ENCODE data around the gene ACSL3. TPM values are rescaled to one million over a fixed set of nuclear protein-coding genes. Genes with fewer than 3 reads are reported as not detected.
A peak's percentile ranks its signal among the peaks of the same experiment; 100 is the strongest.

ACSL3 gene
- total RNA-seq, 4 donors from 2014 or later = 31.1 to 56.3 (median 52.5) TPM

- H3K4me3 ChIP-seq = no peak overlapping the region
- no peaks in the 10 kb centered on the region for H3K9me3 ChIP-seq
- peak overlapping the region in 2 of 4 donors; percentile 31 to 55 for H3K27ac ChIP-seq (replicated peaks in 1 of 4)
- H3K4me1 ChIP-seq = peaks cover 51 to 76% (median 60%) of the 10 kb centered on the region in 4 donors
- H3K27me3 ChIP-seq = no peaks in the 10 kb centered on the region
- intact Hi-C loops (cut with DNase I) = no loop called here
- no peak for DNase-seq (ENCODE audit: extremely low spot score)
- WGBS = 77% methylated on average over 3 of the region's 3 CpGs
- TF ChIP-seq POLR2AphosphoS5 (IDR thresholded peaks at IDR 0.05) (no peak), POLR2A (IDR thresholded peaks at IDR 0.05; ENCODE audit: low read depth) (no peak), CTCF (IDR thresholded peaks at IDR 0.05) (no peak), EP300 (IDR thresholded peaks at IDR 0.05) (no peak)
- H3K36me3 ChIP-seq = no peaks in the 10 kb centered on the region
Observed at GRCh38 chr2:222883420-222883819, 22.6 kb downstream of the ACSL3 start.

- intact Hi-C loops (cut with DNase I) = no loop called here
- no peak for DNase-seq (ENCODE audit: extremely low spot score)
- Histone ChIP-seq H3K27me3 (no peaks in the 10 kb centered on the region), H3K9me3 (no peaks in the 10 kb centered on the region), H3K4me3 (no peak overlapping the region), H3K4me1 (peaks cover 45 to 70% (median 55%) of the 10 kb centered on the region in 4 donors), H3K36me3 (no peaks in the 10 kb centered on the region), H3K27ac (replicated peaks in 1 of 4) (peak overlapping the region; percentile 23 to 55 (median 36))
- WGBS = 26% methylated on average over 2 of the region's 2 CpGs
- TF ChIP-seq EP300 (IDR thresholded peaks at IDR 0.05) (no peak), POLR2A (IDR thresholded peaks at IDR 0.05; ENCODE audit: low read depth) (no peak), CTCF (IDR thresholded peaks at IDR 0.05) (no peak), POLR2AphosphoS5 (IDR thresholded peaks at IDR 0.05) (no peak)
Observed at GRCh38 chr2:222884114-222884771, 23.4 kb downstream of the ACSL3 start.

GRCh38 chr2:222884805-222885424 is 24.1 kb downstream of the ACSL3 start:
- no peak for DNase-seq (ENCODE audit: extremely low spot score)
- intact Hi-C loops (cut with DNase I) = no loop called here
- H3K27ac ChIP-seq (replicated peaks in 1 of 4) = peak overlapping the region in 3 of 4 donors; percentile 35 to 55 (median 36)
- H3K27me3 ChIP-seq = no peaks in the 10 kb centered on the region
- no peak overlapping the region for H3K4me3 ChIP-seq
- WGBS = 47% methylated on average over 5 of the region's 5 CpGs
- no peaks in the 10 kb centered on the region for H3K9me3 ChIP-seq
- H3K4me1 ChIP-seq = peaks cover 39 to 70% (median 49%) of the 10 kb centered on the region in 4 donors
- H3K36me3 ChIP-seq = no peaks in the 10 kb centered on the region
- TF ChIP-seq EP300 (IDR thresholded peaks at IDR 0.05) = no peak
- no peak for TF ChIP-seq CTCF (IDR thresholded peaks at IDR 0.05)
- no peak for TF ChIP-seq POLR2A (IDR thresholded peaks at IDR 0.05; ENCODE audit: low read depth)
- no peak for TF ChIP-seq POLR2AphosphoS5 (IDR thresholded peaks at IDR 0.05)

GRCh38 chr2:222887124-222887523 is 26.3 kb downstream of the ACSL3 start:
- no peaks in the 10 kb centered on the region for H3K27me3 ChIP-seq
- H3K4me3 ChIP-seq = no peak overlapping the region
- H3K9me3 ChIP-seq = no peaks in the 10 kb centered on the region
- peaks cover 52 to 81% (median 54%) of the 10 kb centered on the region in 4 donors for H3K4me1 ChIP-seq
- H3K36me3 ChIP-seq = no peaks in the 10 kb centered on the region
- intact Hi-C loops (cut with DNase I) = no loop called here
- WGBS = 88% methylated on average over 1 of the region's 1 CpG
- no peak for DNase-seq (ENCODE audit: extremely low spot score)
- H3K27ac ChIP-seq (replicated peaks in 1 of 4) = no peak overlapping the region
- TF ChIP-seq CTCF (IDR thresholded peaks at IDR 0.05) = no peak
- no peak for TF ChIP-seq EP300 (IDR thresholded peaks at IDR 0.05)
- no peak for TF ChIP-seq POLR2A (IDR thresholded peaks at IDR 0.05; ENCODE audit: low read depth)
- no peak for TF ChIP-seq POLR2AphosphoS5 (IDR thresholded peaks at IDR 0.05)
